Stimulated activated effector memory CD8-positive, alpha-beta T cell treated with anti-CD3 and anti-CD28 coated beads, Interleukin-12 subunit alpha, Interleukin-12 subunit beta, amount 100 ng/mL, for 72 hours (primary cell): ENCODE measurements around the gene STX11.
"Not testable (repeated sequence)": the region's sequence is repeated elsewhere in the genome, so short reads cannot be mapped to it uniquely, and the experiment has no call there.

Experiments
- ATAC-seq: fragments of 150-1000 bp; cut with Tn5 transposase; 2 replicates; pipeline ENCODE4 v1.10.0; 2021
- DNase-seq, 2 donors: peaks; one replicate each; pipeline ENCODE4 v3.0.0; 2021 to 2022; ENCODE audit warnings: low spot score in 2 of 2
- H3K27ac Mint-ChIP-seq: one replicate; pipeline ENCODE4 v1.8.0; 2022; ENCODE audit warnings: mild to moderate bottlenecking, mixed read lengths
- H3K36me3 Mint-ChIP-seq: one replicate; pipeline ENCODE4 v1.8.0; 2022; ENCODE audit warnings: mild to moderate bottlenecking, mixed read lengths
- H3K4me1 Mint-ChIP-seq: one replicate; pipeline ENCODE4 v1.8.0; 2022; ENCODE audit warnings: mixed read lengths
- H3K4me3 Mint-ChIP-seq: one replicate; pipeline ENCODE4 v1.8.0; 2022; ENCODE audit warnings: mild to moderate bottlenecking, mixed read lengths
- H3K9me3 Mint-ChIP-seq: one replicate; pipeline ENCODE4 v1.8.0; 2022; ENCODE audit warnings: mixed read lengths

STX11 gene

GRCh38 chr6:144179237-144179636 is 28.9 kb downstream of the STX11 start:
- Mint-ChIP-seq H3K9me3 (no peaks in the 10 kb centered on the region), H3K4me3 (peak overlapping the region; percentile 15), H3K36me3 (peaks cover 34% of the 10 kb centered on the region), H3K27ac (no peak overlapping the region), H3K4me1 (peaks cover 59% of the 10 kb centered on the region)
- DNase-seq (no peak), ATAC-seq (peak; percentile 70)

GRCh38 chr6:144179828-144180227 is 29.5 kb downstream of the STX11 start:
- H3K4me3 Mint-ChIP-seq: peak overlapping the region; percentile 15
- H3K36me3 Mint-ChIP-seq: peaks cover 29% of the 10 kb centered on the region
- no peak for DNase-seq
- peaks cover 59% of the 10 kb centered on the region for H3K4me1 Mint-ChIP-seq
- no peak overlapping the region for H3K27ac Mint-ChIP-seq
- no peaks in the 10 kb centered on the region for H3K9me3 Mint-ChIP-seq
- ATAC-seq: no peak

- not testable (repeated sequence) for H3K9me3 Mint-ChIP-seq, ATAC-seq, H3K27ac Mint-ChIP-seq, H3K4me3 Mint-ChIP-seq, DNase-seq
- H3K4me1 Mint-ChIP-seq: peaks cover 59% of the 10 kb centered on the region
- peaks cover 29% of the 10 kb centered on the region for H3K36me3 Mint-ChIP-seq
Measured at GRCh38 chr6:144180354-144180753, 30.0 kb downstream of the STX11 start.

- no peak for ATAC-seq
- DNase-seq: no peak
- Mint-ChIP-seq H3K9me3 (no peaks in the 10 kb centered on the region), H3K4me1 (peaks cover 48% of the 10 kb centered on the region), H3K36me3 (peaks cover 37% of the 10 kb centered on the region), H3K4me3 (no peak overlapping the region), H3K27ac (no peak overlapping the region)
Measured at GRCh38 chr6:144181639-144182038, 31.3 kb downstream of the STX11 start.

- not testable (repeated sequence) for H3K4me3 Mint-ChIP-seq, DNase-seq, H3K27ac Mint-ChIP-seq, ATAC-seq, H3K9me3 Mint-ChIP-seq
- Mint-ChIP-seq H3K36me3 (peaks cover 63% of the 10 kb centered on the region), H3K4me1 (peaks cover 37% of the 10 kb centered on the region)
Measured at GRCh38 chr6:144184186-144184585, 33.9 kb downstream of the STX11 start.

GRCh38 chr6:144185133-144185836 is 35.0 kb downstream of the STX11 start:
- DNase-seq (no peak), ATAC-seq (no peak)
- Mint-ChIP-seq H3K4me1 (peaks cover 26% of the 10 kb centered on the region), H3K27ac (no peak overlapping the region), H3K9me3 (no peaks in the 10 kb centered on the region), H3K4me3 (no peak overlapping the region), H3K36me3 (peaks cover 74% of the 10 kb centered on the region)

GRCh38 chr6:144186817-144187625 is 36.7 kb downstream of the STX11 start:
- Mint-ChIP-seq H3K27ac (no peak overlapping the region), H3K36me3 (peaks cover 62% of the 10 kb centered on the region), H3K4me1 (peaks cover 18% of the 10 kb centered on the region), H3K4me3 (no peak overlapping the region), H3K9me3 (no peaks in the 10 kb centered on the region)
- ATAC-seq (no peak), DNase-seq (no peak)

- Mint-ChIP-seq H3K9me3 (peaks cover 8% of the 10 kb centered on the region), H3K4me3 (no peak overlapping the region), H3K36me3 (peaks cover 49% of the 10 kb centered on the region), H3K4me1 (peaks cover 8% of the 10 kb centered on the region), H3K27ac (no peak overlapping the region)
- no peak for ATAC-seq
- DNase-seq: no peak
Measured at GRCh38 chr6:144189351-144189750, 39.0 kb downstream of the STX11 start.

- H3K27ac Mint-ChIP-seq: no peak overlapping the region
Measured at GRCh38 chr6:144190080-144190479, 39.8 kb downstream of the STX11 start.

GRCh38 chr6:144190593-144190992 is 40.3 kb downstream of the STX11 start:
- H3K9me3 Mint-ChIP-seq: peaks cover 8% of the 10 kb centered on the region
- ATAC-seq (no peak), DNase-seq (no peak)
- H3K27ac Mint-ChIP-seq: no peak overlapping the region
- no peak overlapping the region for H3K4me3 Mint-ChIP-seq
- peaks cover 8% of the 10 kb centered on the region for H3K4me1 Mint-ChIP-seq
- H3K36me3 Mint-ChIP-seq: peaks cover 45% of the 10 kb centered on the region

More at GRCh38 chr6:144190080-144190479, 39.8 kb downstream of the STX11 start:
- Mint-ChIP-seq H3K4me3 (no peak overlapping the region), H3K4me1 (peaks cover 8% of the 10 kb centered on the region), H3K36me3 (peaks cover 49% of the 10 kb centered on the region), H3K9me3 (peaks cover 8% of the 10 kb centered on the region)
- no peak for ATAC-seq
- DNase-seq: no peak

GRCh38 chr6:144193181-144193580 is 42.9 kb downstream of the STX11 start:
- peaks cover 10% of the 10 kb centered on the region for H3K9me3 Mint-ChIP-seq
- ATAC-seq: no peak
- no peak overlapping the region for H3K27ac Mint-ChIP-seq
- peaks cover 24% of the 10 kb centered on the region for H3K36me3 Mint-ChIP-seq
- no peak for DNase-seq
- peaks cover 11% of the 10 kb centered on the region for H3K4me1 Mint-ChIP-seq
- no peak overlapping the region for H3K4me3 Mint-ChIP-seq

- DNase-seq: no peak
- no peak for ATAC-seq
- Mint-ChIP-seq H3K4me3 (no peak overlapping the region), H3K36me3 (peaks cover 12% of the 10 kb centered on the region), H3K27ac (peak overlapping the region; percentile 45), H3K9me3 (peaks cover 13% of the 10 kb centered on the region), H3K4me1 (peaks cover 17% of the 10 kb centered on the region)
Measured at GRCh38 chr6:144194293-144194810, 44.0 kb downstream of the STX11 start.

GRCh38 chr6:144195671-144196270 is 45.5 kb downstream of the STX11 start:
- Mint-ChIP-seq H3K4me3 (no peak overlapping the region), H3K27ac (no peak overlapping the region), H3K4me1 (peaks cover 17% of the 10 kb centered on the region), H3K9me3 (peaks cover 13% of the 10 kb centered on the region), H3K36me3 (no peaks in the 10 kb centered on the region)
- DNase-seq (no peak), ATAC-seq (no peak)

GRCh38 chr6:144197919-144198318 is 47.6 kb downstream of the STX11 start:
- ATAC-seq: peak; percentile 95
- peaks cover 17% of the 10 kb centered on the region for H3K4me1 Mint-ChIP-seq
- H3K36me3 Mint-ChIP-seq: no peaks in the 10 kb centered on the region
- peaks cover 16% of the 10 kb centered on the region for H3K9me3 Mint-ChIP-seq
- peak overlapping the region; percentile 13 for H3K27ac Mint-ChIP-seq
- no peak overlapping the region for H3K4me3 Mint-ChIP-seq
- no peak for DNase-seq

GRCh38 chr6:144202879-144203468 is 52.7 kb downstream of the STX11 start:
- no peak overlapping the region for H3K27ac Mint-ChIP-seq
- ATAC-seq (no peak), DNase-seq (no peak)
- H3K4me1 Mint-ChIP-seq: peaks cover 8% of the 10 kb centered on the region
- no peak overlapping the region for H3K4me3 Mint-ChIP-seq
- no peaks in the 10 kb centered on the region for H3K36me3 Mint-ChIP-seq
- peaks cover 21% of the 10 kb centered on the region for H3K9me3 Mint-ChIP-seq
